ENCODE data around the gene SLC16A8.

- TF ChIP-seq SMC3 (conservative IDR thresholded peaks at IDR 0.05; ENCODE audit: insufficient read depth, low read depth, low read length) (no peak), SMARCB1 (IDR thresholded peaks at IDR 0.05; ENCODE audit: insufficient read length, low read depth) (no peak), ZNF76 (CRISPR knock-in tag; IDR thresholded peaks at IDR 0.05; ENCODE audit: borderline replicate concordance) (no peak), ILF3 (IDR thresholded peaks at IDR 0.05; ENCODE audit: borderline replicate concordance) (no peak), POLR2A (conservative IDR thresholded peaks at IDR 0.05) (no peak), ZNF512 (tag; IDR thresholded peaks at IDR 0.05) (no peak), HCFC1 (IDR thresholded peaks at IDR 0.05; ENCODE audit: low read depth, low read length) (no peak), CREM (IDR thresholded peaks at IDR 0.05; ENCODE audit: low read depth) (no peak)
- TF ChIP-seq, protein P1, sequence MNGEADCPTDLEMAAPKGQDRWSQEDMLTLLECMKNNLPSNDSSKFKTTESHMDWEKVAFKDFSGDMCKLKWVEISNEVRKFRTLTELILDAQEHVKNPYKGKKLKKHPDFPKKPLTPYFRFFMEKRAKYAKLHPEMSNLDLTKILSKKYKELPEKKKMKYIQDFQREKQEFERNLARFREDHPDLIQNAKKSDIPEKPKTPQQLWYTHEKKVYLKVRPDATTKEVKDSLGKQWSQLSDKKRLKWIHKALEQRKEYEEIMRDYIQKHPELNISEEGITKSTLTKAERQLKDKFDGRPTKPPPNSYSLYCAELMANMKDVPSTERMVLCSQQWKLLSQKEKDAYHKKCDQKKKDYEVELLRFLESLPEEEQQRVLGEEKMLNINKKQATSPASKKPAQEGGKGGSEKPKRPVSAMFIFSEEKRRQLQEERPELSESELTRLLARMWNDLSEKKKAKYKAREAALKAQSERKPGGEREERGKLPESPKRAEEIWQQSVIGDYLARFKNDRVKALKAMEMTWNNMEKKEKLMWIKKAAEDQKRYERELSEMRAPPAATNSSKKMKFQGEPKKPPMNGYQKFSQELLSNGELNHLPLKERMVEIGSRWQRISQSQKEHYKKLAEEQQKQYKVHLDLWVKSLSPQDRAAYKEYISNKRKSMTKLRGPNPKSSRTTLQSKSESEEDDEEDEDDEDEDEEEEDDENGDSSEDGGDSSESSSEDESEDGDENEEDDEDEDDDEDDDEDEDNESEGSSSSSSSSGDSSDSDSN (IDR thresholded peaks at IDR 0.05; ENCODE audit: borderline replicate concordance in 1 of 2, low read depth in 2 of 2, low read length in 2 of 2), result no peak
- TF ChIP-seq, protein P2, sequence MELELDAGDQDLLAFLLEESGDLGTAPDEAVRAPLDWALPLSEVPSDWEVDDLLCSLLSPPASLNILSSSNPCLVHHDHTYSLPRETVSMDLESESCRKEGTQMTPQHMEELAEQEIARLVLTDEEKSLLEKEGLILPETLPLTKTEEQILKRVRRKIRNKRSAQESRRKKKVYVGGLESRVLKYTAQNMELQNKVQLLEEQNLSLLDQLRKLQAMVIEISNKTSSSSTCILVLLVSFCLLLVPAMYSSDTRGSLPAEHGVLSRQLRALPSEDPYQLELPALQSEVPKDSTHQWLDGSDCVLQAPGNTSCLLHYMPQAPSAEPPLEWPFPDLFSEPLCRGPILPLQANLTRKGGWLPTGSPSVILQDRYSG (tag; conservative IDR thresholded peaks at IDR 0.05; ENCODE audit: low read depth), result no peak
Observed at GRCh38 chr22:38125038-38125610, 41.1 kb upstream of the SLC16A8 start.
